ENCODE results near the gene METTL23.

DNA sequence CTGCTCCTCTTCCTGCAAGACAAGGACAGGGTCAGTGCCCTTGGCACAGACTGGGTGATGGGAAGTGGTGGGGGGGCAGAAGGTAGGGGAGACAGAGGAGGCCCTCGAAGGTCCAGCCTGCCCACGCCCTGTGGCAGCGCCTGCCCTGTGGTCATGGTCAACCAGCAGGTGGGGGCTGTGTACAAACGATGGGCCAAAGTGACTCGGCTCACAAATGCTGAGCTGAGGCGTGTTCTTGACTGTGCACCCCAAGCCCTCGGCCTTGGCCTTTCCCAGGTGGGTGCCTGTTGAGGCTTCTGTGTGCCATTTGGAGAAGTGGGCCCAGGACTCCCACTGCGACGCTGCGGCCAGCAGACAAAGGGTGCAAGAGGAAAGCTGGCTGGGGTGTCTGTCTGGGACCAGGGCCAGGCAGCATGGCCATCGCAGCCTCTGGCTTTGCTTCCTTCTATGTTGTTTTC, 38.4 kb upstream of the METTL23 start:
- TF ChIP-seq CTCF (IDR thresholded peaks at IDR 0.05; ENCODE audit: extremely low read depth in 1 of 2, insufficient read depth in 1 of 2, low read depth in 1 of 2, low read length in 2 of 2) (no peak), POLR2A (IDR thresholded peaks at IDR 0.05; ENCODE audit: low read depth, low read length) (no peak), MAX (IDR thresholded peaks at IDR 0.05; ENCODE audit: insufficient read depth, insufficient read length) (no peak), FOS (IDR thresholded peaks at IDR 0.05; ENCODE audit: borderline replicate concordance, insufficient read depth, low read length) (no peak)

All from endothelial cell of umbilical vein (primary cell).